PC-3 (cell line): ENCODE results near the gene SNRPA.

Source experiments
- CTCF ChIP-seq: fragments of 300-600 bp; sonication (generic); conservative IDR thresholded peaks from 2 replicates; pipeline ENCODE4 v1.5.1; 2017; ENCODE audit warnings: antibody characterized with exemption, low read depth, mild to moderate bottlenecking, low read length
- EZH2 ChIP-seq: fragments of 300-600 bp; sonication (generic); IDR thresholded peaks from one replicate; pipeline ENCODE4 v1.6.1; 2017; ENCODE audit warnings: antibody characterized with exemption, mild to moderate bottlenecking, low read length; ENCODE audit not compliant: unreplicated experiment

GRCh38 chr19:40804783-40805242 lies 53.8 kb downstream of the SNRPA start:
- TF ChIP-seq CTCF: 0 out of 2 replicates have a peak, but pooled peaks have one; percentile 22
- TF ChIP-seq EZH2: no peak
